ENCODE data around the gene MGAT5.

GRCh38 chr2:134447669-134448068 lies 193.8 kb downstream of the MGAT5 start:
- TF ChIP-seq CTCF (IDR thresholded peaks at IDR 0.05) (no peak), POLR2AphosphoS5 (IDR thresholded peaks at IDR 0.05) (no peak)
